Ishikawa (cell line): ENCODE measurements around the gene DHRS9.

ENCODE experiments used
- CEBPB ChIP-seq: IDR thresholded peaks from 2 replicates; pipeline ENCODE4 v1.6.1; 2012
- CREB1 ChIP-seq: IDR thresholded peaks from 2 replicates; pipeline ENCODE4 v1.6.1; 2012; ENCODE audit warnings: low read depth
- EGR1 ChIP-seq: IDR thresholded peaks from 2 replicates; pipeline ENCODE4 v1.6.1; 2012
- EP300 ChIP-seq: IDR thresholded peaks from 2 replicates; pipeline ENCODE4 v1.6.1; 2012; ENCODE audit warnings: borderline replicate concordance
- FOXM1 ChIP-seq: IDR thresholded peaks from 2 replicates; pipeline ENCODE4 v1.6.1; 2012; ENCODE audit warnings: low read depth, borderline replicate concordance
- NFIC ChIP-seq: IDR thresholded peaks from 2 replicates; pipeline ENCODE4 v1.6.1; 2012
- RAD21 ChIP-seq: IDR thresholded peaks from 2 replicates; pipeline ENCODE4 v1.6.1; 2012; ENCODE audit warnings: low read depth
- TAF1 ChIP-seq: IDR thresholded peaks from 2 replicates; pipeline ENCODE4 v1.6.1; 2012; ENCODE audit warnings: low read depth, mild to moderate bottlenecking
- TCF12 ChIP-seq: IDR thresholded peaks from 2 replicates; pipeline ENCODE4 v1.6.1; 2012; ENCODE audit warnings: low read depth
- TEAD4 ChIP-seq: IDR thresholded peaks from 2 replicates; pipeline ENCODE4 v1.6.1; 2012
- YY1 ChIP-seq: IDR thresholded peaks from 2 replicates; pipeline ENCODE4 v1.6.1; 2012; ENCODE audit warnings: low read depth
- ZBTB7A ChIP-seq: IDR thresholded peaks from 2 replicates; pipeline ENCODE4 v1.6.1; 2012; ENCODE audit warnings: low read depth
- TF ChIP-seq, protein P1 (sequence below): IDR thresholded peaks from 2 replicates; pipeline ENCODE4 v1.6.1; 2012
- TF ChIP-seq, protein P2 (sequence below): IDR thresholded peaks from 2 replicates; pipeline ENCODE4 v1.6.1; 2012; ENCODE audit warnings: low read depth, mild to moderate bottlenecking
- TF ChIP-seq, protein P3 (sequence below): IDR thresholded peaks from 2 replicates; pipeline ENCODE4 v1.6.1; 2012

The DHRS9 gene

DNA sequence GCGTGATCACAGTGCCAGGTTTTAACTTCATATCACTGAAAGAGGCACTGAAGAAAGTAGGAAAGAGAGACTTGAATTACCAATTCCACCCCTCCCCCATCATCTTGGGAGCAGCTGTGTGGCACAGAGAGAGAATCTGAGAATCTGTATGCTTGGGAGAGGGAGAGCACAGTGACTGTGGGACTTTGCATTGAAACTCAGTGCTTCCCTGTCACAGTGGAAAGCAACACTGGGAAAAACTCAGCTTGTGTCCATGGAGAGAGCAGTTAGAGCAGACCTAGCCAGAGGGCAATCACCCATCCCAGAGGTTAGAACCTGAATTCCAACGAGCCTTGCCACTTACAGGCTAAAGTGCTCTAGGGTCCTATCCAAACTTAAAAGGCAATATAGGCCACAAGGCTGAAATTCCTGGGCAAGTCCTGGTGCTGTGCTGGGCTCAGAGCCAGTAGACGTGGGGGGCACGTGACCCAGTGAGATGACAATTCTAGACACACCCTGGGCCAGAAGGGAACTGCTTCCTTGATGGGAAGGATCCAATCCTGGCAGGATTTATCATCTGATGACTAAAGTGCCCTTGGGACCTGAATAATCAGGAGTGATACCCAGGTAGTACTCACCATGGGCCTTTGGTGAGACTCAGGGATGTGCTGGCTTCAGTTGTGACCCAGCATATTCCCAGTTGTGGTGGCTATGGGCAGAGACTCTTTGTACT is 22.8 kb upstream of the DHRS9 start:
- TF ChIP-seq CEBPB (no peak), TAF1 (no peak), ZBTB7A (no peak), EP300 (no peak), TEAD4 (no peak), FOXM1 (no peak), NFIC (no peak), YY1 (no peak), CREB1 (no peak), EGR1 (no peak), RAD21 (no peak), TCF12 (no peak)
- TF ChIP-seq, protein P1, sequence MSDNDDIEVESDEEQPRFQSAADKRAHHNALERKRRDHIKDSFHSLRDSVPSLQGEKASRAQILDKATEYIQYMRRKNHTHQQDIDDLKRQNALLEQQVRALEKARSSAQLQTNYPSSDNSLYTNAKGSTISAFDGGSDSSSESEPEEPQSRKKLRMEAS = no peak
- TF ChIP-seq, protein P2, sequence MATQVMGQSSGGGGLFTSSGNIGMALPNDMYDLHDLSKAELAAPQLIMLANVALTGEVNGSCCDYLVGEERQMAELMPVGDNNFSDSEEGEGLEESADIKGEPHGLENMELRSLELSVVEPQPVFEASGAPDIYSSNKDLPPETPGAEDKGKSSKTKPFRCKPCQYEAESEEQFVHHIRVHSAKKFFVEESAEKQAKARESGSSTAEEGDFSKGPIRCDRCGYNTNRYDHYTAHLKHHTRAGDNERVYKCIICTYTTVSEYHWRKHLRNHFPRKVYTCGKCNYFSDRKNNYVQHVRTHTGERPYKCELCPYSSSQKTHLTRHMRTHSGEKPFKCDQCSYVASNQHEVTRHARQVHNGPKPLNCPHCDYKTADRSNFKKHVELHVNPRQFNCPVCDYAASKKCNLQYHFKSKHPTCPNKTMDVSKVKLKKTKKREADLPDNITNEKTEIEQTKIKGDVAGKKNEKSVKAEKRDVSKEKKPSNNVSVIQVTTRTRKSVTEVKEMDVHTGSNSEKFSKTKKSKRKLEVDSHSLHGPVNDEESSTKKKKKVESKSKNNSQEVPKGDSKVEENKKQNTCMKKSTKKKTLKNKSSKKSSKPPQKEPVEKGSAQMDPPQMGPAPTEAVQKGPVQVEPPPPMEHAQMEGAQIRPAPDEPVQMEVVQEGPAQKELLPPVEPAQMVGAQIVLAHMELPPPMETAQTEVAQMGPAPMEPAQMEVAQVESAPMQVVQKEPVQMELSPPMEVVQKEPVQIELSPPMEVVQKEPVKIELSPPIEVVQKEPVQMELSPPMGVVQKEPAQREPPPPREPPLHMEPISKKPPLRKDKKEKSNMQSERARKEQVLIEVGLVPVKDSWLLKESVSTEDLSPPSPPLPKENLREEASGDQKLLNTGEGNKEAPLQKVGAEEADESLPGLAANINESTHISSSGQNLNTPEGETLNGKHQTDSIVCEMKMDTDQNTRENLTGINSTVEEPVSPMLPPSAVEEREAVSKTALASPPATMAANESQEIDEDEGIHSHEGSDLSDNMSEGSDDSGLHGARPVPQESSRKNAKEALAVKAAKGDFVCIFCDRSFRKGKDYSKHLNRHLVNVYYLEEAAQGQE = no peak
- TF ChIP-seq, protein P3, sequence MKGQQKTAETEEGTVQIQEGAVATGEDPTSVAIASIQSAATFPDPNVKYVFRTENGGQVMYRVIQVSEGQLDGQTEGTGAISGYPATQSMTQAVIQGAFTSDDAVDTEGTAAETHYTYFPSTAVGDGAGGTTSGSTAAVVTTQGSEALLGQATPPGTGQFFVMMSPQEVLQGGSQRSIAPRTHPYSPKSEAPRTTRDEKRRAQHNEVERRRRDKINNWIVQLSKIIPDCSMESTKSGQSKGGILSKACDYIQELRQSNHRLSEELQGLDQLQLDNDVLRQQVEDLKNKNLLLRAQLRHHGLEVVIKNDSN = no peak

DNA sequence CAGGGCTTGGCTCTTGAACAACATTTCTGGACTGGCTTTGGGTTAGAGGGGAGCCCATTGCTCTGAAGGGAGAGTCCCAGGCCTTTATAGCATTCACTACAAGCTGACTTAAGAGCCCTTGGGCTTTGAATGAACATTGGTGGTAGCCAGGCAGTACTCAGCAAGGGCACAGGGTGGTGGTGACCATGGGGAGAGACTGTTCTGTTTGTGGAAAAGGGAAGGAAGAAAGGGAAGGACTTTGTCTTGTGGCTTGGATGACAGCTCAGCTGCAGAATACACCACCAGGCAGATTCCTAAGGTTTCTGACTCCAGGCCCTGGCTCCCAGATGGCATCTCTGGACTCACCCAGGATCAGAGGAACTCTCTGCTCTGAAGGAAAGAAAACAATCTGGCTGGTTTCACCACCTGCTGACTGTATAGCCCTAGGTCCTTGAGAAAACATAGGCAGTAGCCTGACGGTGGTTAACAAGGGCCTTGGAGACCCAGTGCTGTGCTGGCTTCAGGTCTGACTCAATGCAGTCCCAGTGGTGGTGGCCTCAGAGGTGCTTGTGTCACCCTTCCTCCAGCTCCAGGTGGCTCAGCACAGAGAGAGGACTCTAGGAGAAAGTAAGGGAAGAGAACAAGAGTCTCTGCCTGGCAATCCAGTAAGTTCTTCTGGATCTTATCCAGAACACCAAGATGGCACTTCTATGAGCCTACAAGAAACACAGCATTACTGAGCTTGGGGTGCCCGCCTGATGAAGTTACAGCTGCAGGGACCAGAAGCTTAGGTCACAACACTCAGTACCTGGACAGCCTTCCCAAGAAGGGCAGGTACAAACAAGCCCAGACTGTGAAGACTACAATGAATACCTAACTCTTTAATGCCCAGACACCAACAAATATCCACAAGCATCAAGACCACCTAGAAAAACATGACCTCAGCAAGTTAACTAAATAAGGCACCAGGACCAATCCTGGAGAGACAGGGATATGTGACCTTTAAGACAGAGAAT is 21.8 kb upstream of the DHRS9 start:
- TF ChIP-seq TCF12 = no peak
- TF ChIP-seq, protein P2 = no peak
- TF ChIP-seq RAD21 = no peak
- no peak for TF ChIP-seq EP300
- TF ChIP-seq, protein P3 = no peak
- no peak for TF ChIP-seq CREB1

DNA sequence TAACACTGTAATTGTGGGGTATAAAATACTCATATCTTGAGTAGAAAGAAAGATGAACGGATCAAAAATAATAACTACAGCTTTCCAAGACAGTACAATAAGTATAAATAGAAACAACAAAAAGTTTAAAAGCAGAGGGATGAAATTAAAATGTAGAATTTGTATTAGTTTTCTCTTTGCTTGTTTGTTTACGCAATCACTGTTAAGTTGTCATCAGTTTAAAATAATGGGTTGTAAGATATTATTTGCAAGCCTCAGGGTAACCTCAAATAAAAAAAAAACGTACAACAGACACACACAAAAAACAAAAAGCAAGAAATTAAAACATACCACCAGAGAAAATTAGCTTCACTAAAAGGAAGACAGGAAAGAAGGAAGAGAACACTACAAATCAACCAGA is 20.2 kb upstream of the DHRS9 start:
- TF ChIP-seq YY1 = no peak
- TF ChIP-seq, protein P1 = no peak
- TF ChIP-seq ZBTB7A = no peak
- TF ChIP-seq TEAD4 = no peak
- TF ChIP-seq EP300 = no peak

DNA sequence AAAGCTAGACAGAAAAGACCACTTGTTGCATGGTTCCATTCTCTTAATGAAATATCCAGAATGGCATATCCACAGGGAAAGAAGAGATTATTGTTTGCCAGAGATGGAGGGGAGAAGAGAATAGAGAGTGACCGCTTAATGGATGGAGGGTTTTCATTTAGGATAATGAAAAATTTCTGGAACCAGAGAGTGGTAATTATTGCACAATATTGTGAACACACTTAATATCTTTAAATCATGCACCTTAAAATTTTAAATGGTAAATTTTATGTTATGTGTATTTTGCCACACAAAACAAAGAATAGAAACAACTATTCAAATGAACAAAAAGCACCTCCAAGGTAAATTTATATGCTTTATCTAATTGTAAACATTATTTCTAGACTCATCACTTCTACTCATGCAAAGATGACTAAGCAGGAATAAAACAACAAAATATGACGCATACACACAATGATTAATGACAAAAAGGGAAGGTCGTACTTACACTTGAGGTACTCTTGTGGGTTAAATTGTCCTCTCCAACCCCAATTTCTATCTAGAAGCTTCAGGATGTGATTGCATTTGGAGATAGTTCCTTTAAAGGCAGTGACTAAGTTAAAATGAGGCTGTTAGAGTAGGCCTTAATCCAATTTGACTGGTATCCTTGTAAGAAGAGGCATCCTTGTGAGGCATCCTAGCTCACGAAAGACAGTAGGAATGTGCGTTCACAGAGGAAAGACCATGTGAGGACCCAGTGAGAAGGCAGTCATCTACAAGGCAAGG is 18.7 kb upstream of the DHRS9 start:
- TF ChIP-seq FOXM1 (no peak), NFIC (no peak), TAF1 (no peak), CEBPB (no peak), RAD21 (no peak)
- TF ChIP-seq, protein P3 = no peak
- TF ChIP-seq, protein P1 = no peak
- TF ChIP-seq, protein P2 = no peak
